NCI-H2029 treated with DMSO at 0.1 percent for 48 hours (cell line): ENCODE results near the gene RAB14.
"Not testable (repeated sequence)": the region's sequence is repeated elsewhere in the genome, so short reads cannot be mapped to it uniquely, and the experiment has no call there.

ENCODE experiments used
- DNase-seq: peaks from one replicate; lab custom pipeline; 2025; lab: John Stamatoyannopoulos, UW

RAB14 gene

GRCh38 chr9:121191235-121191634 lies 10.4 kb downstream of the RAB14 start:
- DNase-seq, result no peak

- no peak for DNase-seq
These were observed 12.0 kb downstream of the RAB14 start for GRCh38 chr9:121189660-121190059.

DNA sequence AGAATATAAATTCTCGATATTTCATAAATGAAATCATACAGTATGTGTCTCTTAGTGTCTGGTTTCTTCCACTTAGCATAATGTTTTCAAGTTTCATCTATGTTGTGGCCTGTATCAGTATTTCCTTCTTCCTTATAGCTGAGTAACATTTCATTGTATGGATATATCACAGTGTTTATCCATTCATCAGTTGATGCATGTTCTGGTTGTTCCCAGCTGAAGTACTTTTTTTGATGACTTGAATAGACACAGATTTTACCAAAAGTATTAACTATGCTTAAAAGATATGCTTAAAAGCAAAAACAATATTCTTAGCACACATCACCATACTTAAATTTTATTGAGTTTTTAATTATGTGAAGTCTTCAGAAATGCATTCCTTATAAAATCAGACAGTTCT lies 12.7 kb downstream of the RAB14 start:
- no peak for DNase-seq

DNA sequence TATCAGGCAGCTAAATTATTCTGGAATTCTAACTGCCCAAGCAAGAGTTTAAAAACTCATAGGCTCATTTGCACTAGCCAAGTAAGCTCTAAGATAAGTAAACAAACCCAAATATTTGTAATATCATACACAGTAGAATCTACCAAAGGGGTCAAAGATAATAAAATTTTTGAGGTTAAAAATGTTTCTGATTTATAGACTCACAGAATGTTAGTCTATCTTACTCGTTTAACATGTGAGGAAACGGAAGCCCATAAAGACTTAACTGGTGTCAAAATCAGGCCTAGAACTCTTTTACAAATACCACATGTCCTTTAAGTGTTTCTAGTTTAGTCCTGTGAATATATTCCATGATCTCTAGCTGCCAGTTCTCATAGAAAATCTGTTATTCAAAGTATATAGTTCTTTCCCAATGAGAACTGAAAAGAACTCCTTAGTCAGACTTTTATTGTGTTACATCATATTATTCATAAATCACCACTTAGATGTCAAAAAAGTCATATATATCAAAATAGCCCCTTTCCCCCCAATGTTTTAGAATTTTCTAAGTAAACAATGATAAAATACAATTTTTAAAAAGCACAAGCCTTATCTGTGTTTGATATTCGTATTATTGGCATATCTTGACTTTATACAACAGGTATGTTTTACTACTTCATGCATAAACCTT lies 13.9 kb downstream of the RAB14 start:
- no peak for DNase-seq

DNA sequence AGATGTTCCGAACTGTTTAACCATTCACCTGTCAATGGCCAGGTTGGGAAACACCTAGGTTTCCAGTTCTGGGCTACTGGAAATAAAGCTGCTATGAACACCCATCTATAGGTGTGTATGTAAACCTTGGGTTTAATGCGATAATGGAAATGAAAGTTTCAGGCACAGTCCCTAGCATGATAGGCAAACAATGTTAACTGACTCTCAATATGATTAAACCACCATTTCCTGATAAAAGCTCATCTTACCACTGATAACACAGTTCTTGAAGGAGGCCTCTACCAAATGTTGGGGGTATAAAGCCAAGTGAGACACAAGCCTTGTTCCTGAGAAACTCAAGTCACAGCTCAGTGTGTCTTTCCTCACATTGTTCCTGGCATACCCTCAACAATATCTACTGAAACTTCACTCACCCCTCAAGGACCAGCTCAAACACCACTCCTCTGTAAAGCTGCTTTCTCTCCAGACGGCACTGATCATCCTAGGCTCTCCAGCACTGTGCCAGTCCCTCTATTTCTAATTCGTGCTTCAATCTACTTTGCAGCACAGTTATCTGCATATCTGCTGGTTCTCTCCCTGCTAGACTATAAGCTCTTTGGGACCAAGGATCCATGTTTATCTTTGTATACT lies 15.8 kb downstream of the RAB14 start:
- no peak for DNase-seq

DNA sequence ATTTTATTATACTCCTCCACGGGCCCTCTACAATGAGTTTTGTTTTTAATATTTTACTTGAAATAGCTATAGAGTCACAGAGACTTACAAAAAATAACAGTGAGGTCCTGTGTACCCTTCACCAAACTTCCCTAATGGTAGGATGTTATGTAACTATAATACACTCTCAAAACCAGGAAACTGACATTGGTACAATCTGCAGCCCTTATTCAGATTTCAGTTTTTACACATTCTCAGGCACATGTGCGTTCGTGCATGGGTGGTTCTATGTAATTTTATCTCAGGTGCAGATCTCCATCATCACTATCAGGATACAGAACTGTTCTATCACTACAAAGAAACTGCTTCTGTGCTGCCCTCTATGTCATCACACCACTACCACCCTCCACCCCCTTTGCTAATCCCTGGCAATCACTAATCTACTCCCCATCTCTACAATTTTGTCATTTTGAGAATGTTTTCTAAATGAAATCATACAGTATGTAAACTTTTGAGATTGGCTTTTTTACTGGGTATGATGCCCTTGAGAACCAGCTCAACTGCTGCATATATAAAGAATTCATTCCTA lies 16.4 kb downstream of the RAB14 start:
- no peak for DNase-seq

DNA sequence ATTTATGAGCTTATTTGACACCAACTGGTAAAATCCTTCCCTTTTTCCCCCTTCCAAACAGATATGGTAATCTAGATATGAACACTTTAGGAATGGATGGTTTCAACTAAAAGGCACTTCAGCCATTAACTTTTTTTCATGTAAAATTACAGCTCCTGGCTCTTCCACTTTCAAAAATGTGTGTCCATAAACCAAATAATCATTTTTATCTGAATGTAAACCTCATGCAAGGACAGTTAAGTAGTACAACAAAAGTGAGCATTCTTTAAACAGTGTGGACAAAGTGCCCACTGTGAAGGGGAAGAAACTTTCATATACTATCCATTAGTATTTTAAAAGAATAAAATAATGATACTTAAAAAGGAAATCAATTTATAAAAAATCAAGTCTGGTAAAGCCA lies 17.2 kb downstream of the RAB14 start:
- DNase-seq, result no peak

DNA sequence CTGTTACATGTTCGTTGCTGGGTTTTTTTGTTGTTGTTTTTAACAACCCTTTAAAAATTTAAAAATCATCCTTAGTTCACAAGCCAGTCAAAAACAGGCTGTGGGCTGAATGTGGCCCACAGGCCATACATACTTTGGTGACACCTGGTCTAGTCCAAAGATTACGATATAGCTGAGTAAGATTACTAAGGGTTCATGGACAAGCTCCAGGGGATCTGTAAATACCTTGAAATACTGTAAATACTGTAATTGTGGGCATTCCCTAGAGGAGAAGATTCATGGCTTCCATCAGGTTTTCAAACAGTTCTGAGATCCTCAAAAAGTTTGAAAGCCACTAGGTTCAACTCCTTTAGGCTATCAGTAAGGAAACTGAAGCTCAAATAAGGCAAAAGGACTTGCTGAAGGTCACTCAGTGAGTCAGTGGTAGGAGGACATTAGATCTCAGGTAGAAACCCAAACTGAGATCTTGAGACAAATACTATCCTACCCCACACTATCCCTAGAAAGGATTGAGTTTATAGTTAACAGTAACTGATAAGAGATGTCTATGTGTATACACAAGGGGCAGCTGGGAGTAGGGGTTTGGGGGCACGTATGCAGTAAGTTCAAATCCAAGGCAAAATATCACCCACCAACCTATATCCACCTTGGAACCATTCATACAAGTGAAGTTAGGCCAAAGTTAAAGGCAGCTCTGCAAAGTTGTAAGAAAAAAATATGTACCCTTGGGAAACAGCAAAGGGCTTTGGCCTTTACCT lies 17.8 kb downstream of the RAB14 start:
- no peak for DNase-seq

DNA sequence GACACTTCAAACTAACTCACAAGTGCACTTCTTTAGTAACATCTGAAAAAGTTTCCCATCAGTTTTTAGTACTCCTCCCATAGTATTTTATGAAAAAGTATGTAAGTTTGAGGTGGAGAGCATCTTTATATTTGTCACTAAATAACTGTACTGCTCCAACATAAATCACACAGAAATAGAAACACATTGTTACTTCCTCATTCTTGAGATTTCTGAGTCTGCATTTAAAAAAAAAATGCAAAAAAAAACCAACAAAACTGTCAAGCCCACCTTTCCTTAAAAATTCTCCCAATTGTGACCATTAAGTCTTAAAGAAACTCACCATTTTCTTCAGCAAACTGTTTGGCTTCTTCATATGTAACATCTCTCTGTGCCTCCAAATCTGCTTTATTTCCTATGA lies 18.7 kb downstream of the RAB14 start:
- DNase-seq, result no peak

DNA sequence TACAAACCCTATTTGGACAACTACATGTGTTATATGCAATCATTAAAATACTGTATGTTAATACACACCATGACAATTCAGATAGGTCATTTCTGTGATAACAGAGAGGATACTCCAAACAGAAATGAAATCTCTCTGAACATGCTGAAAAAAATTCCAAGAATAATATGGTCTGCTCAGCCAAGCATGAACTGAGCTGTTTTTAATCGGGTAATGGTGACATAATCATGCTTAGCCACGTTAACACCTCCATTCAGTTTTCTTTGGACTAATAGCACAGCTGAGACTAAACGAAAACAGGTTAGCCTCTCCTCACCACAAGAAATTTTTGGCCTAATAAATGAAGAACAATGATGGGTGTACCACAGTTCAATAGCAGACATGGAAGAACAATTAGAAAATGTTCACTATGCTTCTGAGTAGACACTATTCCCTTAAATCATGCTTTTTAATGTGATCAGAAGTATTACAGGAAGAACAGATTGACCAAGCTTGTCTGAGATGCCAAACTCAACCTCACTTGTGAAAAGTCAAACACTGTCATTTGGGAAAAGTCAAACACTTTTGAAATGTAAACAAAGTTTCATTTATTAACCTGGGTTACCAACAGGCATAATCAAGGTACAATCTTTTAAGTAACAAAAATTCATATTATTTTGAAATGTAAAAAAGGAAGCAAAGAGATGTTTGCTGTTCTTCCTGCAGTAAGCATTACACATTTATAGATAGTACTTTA lies 19.4 kb downstream of the RAB14 start:
- no peak for DNase-seq

- no peak for DNase-seq
These were observed 21.6 kb downstream of the RAB14 start for GRCh38 chr9:121179930-121180681.

DNA sequence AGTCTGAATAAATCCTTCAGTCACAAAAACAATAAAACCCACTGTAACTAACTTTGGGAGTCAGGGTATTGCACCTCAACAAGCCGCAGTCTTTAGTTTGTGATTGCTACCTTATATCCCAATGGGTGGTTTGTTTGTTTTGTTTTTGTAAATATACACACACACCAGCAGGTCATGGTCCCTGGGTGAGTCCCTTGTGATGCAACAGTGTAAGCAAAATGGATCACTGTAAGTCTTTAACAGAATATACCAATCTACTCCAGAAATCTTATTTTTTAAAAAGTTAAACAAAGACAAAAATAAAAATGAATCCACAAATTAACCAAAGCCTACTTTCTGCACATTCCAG lies 22.3 kb downstream of the RAB14 start:
- DNase-seq, result not testable (repeated sequence)

- DNase-seq, result no peak
These were observed 22.8 kb downstream of the RAB14 start for GRCh38 chr9:121178676-121179372.

- no peak for DNase-seq
These were observed 28.2 kb downstream of the RAB14 start for GRCh38 chr9:121173501-121173900.

DNA sequence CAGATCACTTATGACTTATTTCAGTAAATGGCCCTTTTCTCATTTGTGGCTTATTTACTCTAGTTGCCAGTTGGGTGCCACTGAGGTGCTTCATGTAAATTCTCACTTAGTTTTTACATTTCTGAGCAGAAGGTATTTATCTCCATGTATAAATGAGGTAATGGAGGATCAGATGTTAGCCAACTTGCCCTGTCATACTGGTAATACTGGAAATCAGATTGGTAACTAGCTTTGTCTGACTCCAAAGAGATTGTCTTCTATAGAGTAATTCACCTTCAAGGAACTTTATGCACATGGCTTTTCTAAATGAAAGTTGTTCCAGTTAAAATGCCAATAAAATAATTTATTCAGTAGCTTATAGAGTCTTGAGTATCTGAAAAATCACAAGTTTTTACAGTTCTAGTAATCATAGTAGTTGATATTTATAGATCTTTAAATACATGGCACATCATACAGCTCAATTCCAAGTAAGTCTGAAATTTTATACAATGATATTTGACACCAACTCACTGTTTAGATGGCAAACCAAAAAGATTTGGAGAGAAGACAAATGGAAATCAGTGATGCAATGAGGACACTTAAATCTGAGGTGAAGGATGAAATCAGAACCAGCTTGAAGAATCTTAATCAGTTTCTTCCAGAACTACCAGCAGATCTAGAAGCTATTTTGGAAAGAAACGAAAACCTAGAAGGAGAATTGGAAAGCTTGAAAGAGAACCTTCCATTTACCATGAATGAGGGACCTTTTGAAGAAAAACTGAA lies 28.8 kb downstream of the RAB14 start:
- DNase-seq, result no peak

DNA sequence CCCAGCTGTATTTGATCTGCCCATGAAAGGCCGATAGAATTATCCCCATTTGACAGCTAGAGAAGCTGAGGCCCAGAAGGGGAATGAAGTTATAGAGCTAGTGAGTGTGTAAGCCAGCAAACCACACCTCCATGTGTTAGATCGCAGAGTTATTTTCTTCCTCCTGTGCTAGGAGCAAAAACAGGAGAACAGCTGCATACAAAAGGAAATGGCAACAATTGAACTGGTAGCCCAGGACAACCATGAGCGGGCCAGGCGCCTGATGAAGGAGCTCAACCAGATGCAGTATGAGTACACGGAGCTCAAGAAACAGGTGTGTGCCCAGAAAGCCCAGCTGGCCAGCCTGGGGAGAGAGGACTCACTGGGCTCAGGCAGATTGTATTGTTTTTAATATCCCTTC lies 30.4 kb downstream of the RAB14 start:
- DNase-seq, result no peak

GRCh38 chr9:121169094-121169601 lies 32.5 kb downstream of the RAB14 start:
- no peak for DNase-seq

DNA sequence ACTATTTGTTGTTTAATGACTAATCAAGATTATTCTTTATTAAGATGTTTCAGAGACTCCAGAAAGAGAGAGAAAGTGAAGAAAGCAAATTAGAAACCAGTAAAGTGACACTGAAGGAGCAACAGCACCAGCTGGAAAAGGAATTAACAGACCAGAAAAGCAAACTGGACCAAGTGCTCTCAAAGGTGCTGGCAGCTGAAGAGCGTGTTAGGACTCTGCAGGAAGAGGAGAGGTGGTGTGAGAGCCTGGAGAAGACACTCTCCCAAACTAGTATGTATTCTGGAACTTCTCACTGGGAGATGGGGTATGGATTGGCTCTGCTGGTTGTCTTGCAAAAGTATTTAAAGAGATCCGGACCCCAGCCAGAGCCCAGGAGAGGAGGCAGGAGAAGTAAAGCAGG lies 33.6 kb downstream of the RAB14 start:
- DNase-seq, result no peak

GRCh38 chr9:121160025-121160424 lies 41.6 kb downstream of the RAB14 start:
- no peak for DNase-seq

GRCh38 chr9:121157939-121158338 lies 43.7 kb downstream of the RAB14 start:
- no peak for DNase-seq
